NCI-H345 (cell line): ENCODE measurements around the gene SRY.
"Not testable (repeated sequence)": the region's sequence is repeated elsewhere in the genome, so short reads cannot be mapped to it uniquely, and the experiment has no call there.

Experiments
- DNase-seq: peaks from one replicate; lab custom pipeline; 2025; lab: John Stamatoyannopoulos, UW

The SRY gene

DNA sequence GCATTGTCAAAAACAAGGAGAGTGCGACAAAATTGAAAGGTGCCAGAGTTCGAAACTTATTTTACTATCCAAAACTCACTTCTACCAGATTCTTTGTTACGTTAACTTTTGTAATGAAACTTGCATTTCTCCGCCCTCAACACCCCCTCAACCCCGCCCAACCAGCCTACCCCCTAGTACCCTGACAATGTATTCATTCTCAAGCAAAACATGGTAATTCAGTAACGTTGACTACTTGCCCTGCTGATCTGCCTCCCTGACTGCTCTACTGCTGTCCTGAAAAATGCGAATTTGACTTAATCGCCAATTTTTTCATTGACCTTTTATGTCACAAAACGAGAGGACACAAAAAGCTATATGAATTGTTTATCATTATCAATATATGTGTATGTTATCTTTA lies at the start of gene SRY:
Gene SRY, minus strand, starts transcription at position 83 of the 400 bp plus-strand sequence. Its CDS starts 79 bp downstream, at position 4.
- DNase-seq = no peak

DNA sequence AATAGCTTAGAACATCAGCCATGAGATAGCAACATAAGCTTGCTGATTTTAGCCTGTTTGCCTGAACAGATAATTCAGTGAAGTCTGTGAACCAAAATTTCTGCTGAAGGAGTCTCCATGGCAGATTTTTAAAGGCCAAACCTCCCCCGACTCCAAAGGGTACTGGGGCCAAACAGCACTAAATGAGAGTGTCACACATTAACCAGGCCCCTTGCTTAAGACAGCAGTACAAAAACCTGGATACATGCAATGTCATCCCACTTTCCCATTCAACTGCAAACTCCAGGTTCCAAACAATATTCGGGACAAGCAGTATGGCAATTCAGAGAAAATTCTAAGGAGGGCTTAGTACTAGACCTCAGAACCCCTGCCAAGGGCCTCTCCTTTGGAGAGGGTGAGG lies 49.6 kb upstream of the SRY start:
- no peak for DNase-seq

GRCh38 chrY:2835230-2835629 lies 47.7 kb upstream of the SRY start:
- no peak for DNase-seq

DNA sequence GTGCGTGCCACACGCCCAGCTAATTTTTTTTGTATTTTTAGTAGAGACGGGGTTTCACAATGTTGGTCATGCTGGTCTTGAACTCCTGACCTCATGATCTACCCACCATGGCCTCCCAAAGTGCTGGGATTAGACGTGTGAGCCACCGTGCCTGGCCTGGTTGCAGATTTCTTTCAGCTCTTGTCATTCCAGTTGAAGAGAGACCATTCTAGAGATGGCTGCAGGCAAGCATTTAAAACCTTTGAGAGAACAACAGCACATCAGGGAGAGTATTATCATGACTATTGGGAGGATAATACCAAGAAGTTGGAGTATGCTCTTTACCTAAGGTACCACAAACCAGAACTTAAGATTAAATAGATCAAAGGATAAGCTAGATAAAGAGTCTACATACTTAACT lies 41.0 kb upstream of the SRY start:
- DNase-seq = no peak

DNA sequence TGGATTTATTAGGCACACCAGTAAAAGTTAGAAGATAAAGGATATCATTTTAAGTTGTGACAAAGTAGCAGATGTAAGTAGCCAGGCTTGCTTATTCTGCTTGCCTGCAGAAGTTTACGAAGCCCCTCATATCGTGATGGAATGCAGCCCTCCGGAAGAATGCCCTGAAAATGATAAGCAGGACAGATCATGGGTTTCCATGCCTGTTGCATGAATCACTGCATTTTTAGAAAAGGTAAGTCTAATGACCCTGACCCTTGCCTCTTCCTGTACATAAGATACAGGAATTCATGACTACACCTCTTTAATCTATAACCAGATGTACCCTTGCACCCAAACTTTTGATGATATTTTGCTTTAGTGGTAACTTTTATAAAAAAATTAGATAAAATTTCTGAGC lies 37.0 kb upstream of the SRY start:
- DNase-seq = no peak

DNA sequence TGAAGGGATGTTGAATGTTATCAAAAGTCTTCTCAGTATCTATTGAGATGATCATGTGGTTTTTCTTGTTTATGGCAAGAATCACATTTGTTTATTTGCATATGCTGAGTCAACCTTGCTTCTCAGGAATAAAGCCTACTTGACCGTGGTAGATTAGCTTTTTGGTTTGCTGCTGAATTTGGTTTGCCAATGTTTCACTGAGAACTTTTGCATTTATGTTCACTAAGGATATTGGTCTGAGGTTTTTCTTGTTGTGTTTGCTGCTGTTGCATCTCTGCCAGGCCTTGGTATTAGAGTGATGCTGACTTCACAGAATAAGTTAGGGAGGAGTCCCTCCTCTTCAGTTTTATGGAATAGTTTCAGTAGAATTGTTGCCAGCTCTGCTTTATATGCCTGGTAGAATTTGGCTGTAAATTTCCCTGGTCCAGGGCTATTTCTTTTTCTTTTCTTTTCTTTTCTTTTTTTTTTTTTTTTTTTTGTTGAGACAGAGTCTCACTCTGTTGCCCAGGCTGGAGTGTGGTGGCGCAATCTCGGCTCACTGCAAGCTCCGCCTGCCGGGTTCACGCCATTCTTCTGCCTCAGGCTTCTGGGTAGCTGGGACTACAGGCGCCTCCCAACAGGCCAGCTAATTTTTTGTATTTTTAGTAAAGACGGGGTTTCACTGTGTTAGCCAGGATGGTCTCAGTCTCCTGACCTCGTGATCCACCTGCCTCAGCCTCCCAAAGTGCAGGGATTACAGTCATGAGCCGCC lies 29.8 kb upstream of the SRY start:
- not testable (repeated sequence) for DNase-seq

- no peak for DNase-seq
Observed at GRCh38 chrY:2800246-2800645, 12.8 kb upstream of the SRY start.

DNA sequence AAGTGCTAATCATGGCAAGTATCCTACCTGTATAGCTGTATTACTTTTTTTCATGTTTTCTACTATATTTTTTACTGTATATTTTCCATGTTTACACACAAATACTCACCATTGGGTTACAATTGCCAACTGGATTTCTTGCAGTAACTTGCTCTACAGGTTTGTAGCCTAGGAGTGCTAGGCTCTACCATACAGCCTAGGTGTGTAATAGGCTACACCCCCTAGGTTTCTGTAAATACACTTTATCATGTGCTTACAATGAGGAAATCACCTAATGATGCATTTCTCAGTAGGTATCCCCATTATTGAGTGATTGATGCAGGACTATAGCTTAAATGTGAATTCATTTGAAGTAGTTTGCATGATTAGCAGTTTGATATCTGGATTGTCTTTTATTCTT lies 10.5 kb upstream of the SRY start:
- no peak for DNase-seq

- DNase-seq = no peak
Observed at GRCh38 chrY:2796977-2797523, 9.6 kb upstream of the SRY start.

GRCh38 chrY:2789756-2790155 lies 2.3 kb upstream of the SRY start:
- DNase-seq = no peak

- DNase-seq = no peak
Observed at GRCh38 chrY:2786876-2787512, 488 bp downstream of the SRY start.
